EL (cell line): Measurements from ENCODE around the gene NDUFB10.
"Not testable (repeated sequence)": the region's sequence is repeated elsewhere in the genome, so short reads cannot be mapped to it uniquely, and the experiment has no call there.

Experiments
- DNase-seq: peaks from one replicate; pipeline ENCODE4 v3.0.0-alpha.2; 2016

Gene NDUFB10

DNA sequence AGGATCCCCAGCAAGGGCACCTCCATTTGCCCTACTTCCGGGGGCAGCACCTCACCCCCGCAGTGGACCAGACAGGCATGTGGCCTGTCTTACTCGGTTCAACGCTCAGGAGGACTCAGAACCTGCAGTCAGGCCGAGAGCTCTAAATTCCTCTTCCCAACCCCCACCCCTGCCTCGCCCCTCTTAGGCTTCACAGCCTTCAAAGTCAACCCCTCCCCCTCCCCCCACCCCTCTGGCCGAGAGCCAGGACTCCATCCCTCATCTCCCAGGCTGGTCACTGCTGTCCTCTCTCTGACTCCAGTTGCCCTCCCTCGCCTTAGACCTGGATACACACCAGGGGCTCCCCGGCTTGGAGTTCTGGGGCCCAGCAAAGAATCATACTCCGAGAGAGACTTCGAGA, 33.1 kb upstream of the NDUFB10 start:
- DNase-seq: no peak

DNA sequence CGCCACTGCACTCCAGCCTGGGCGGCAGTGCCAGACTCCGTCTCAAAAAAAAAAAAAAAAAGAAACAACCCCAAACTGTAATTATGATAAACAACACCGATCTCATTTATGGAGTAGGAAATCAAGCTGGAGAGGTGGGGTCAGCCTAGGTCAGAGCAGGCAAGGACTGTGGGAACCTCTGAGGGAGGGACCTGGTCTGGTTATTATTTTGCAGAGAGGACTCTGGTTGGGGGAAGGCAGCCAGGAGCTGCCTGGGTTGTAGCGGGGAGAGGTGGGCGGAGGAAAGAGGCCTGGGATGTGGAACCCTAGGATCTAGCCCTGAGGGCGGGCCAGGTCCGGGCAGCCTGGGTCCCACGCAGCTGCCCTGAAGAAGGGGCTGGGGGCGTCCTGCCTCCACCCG, 30.2 kb upstream of the NDUFB10 start:
- DNase-seq: peak; percentile 33

DNA sequence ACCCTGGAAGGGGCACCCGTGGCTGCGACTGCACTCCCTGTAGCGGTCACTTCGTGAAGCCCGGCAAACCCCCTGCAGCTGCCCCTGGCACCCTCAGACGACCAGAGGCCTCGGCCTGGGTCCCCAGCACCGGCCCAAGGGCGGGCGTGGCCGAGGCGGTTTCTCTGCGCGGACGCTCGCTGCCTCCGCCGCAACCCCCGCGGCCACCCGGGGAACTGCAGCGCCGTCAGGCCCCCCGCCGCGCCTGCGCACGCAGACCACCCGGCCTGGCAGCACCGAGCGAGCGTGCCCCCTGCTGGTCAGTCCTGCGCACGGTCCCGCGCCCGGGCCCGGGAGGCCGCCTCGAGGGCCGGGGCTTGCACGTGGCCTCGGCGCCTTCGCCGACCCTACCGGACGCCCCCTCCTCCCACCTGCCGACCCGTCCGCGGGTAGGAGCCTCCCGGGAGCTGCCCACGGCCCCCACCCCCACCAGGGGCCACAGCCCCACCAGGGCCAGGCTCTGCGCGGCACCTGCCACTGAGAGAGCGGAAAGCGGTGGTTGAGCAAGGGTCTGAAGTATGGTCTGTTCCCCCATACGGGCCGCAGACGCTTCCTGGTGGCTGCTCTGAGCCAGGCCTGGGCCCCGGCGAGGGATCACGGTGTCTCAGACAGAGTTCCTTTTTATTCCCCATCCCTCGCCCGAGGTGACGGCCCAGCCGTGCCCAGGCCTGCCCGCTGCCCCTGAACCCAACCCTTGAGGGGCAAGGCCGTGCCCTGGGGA, 29.6 kb upstream of the NDUFB10 start:
- DNase-seq: peak; percentile 79

DNA sequence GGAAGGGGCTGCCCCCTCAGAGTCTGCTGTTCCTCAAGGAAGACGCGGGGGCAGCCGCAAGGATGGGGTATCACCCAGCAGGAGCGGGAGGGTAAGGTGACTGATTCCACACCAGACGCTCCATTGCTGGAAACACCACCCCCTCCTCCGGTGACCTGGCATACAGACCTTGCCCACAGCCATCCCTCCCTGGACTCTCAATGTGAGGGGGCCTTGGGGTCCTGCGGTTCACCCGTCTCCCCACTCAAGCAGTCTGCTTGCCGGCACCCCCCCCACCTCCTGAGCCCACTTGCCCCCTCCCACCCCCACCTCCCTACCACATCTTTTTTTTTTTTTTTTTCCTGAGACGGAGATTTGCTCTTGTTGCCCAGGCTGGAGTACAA, 29.0 kb upstream of the NDUFB10 start:
- no peak for DNase-seq

DNA sequence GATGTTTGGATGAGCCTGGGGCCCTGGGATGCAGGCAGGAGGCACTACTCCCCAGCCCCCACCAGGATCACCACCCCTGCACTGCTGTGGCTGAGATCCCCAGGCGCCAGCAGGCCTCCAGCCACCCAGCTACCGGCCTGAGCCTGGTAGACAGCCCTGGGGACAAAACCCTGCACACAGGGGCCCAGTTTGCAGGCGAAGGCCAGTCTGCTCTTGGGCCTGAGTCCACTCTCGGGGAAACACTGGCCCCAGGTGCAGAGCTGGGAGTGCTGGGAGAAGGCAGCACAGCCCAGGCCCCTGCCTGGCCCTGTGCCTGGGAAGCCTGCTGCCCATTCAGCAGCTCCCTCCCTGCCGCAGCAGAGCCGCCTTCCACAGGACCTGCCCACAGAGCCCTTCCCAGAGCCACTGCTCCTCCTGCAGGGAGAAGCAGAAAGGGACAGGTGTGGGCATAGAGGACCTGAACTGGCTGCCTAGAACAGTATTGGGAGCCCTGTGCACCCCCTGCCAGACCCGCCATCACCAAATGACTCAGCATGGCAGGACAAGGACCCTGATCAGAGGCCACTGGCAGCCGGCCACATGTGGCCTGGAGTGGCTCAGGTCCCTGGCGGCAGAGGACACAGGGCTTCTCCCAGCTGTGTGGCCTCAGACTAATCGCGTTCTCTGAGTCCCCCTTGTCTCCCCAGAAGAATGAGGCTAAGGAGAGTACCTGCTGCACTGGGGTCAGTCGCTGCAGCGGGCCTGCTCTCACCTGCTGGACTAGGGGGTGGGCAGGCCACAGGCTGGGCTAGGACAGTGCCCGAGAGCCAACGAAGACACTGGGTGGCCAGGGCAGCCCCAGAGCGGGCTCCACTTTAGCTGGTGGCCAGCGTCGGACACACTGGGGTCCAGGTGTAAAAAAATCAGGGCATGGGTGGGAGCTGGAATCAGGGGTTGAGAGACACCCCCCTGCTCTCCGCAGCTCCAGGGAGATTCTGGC, 27.0 kb upstream of the NDUFB10 start:
- no peak for DNase-seq

DNA sequence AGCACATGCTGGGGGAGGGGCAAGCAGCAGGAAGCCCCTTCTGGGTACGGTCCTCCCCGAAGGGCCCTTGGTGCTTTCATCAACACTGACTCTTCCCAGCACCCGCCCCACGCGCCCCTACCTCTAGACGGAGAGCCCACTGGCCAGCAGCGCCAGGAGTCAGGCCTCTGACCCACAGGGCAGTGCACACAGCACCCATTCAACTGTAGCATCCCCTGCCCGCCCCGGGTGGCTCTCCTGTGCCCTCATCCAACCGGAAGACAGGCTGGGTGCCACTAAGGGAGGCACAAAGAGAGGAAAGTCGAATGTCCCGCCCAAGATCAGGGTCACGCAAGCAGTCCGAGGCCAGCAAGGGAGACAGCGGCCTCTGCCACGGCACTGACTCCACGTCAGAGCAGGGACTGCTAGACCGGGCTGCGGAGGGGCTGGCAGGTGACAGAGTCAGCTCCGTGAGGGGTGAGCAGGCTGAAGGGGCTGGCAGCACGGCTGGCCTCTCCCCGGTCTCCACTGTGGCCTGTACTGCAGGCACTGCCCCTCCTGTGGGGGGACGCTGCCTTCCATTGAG, 26.2 kb upstream of the NDUFB10 start:
- DNase-seq: no peak

DNA sequence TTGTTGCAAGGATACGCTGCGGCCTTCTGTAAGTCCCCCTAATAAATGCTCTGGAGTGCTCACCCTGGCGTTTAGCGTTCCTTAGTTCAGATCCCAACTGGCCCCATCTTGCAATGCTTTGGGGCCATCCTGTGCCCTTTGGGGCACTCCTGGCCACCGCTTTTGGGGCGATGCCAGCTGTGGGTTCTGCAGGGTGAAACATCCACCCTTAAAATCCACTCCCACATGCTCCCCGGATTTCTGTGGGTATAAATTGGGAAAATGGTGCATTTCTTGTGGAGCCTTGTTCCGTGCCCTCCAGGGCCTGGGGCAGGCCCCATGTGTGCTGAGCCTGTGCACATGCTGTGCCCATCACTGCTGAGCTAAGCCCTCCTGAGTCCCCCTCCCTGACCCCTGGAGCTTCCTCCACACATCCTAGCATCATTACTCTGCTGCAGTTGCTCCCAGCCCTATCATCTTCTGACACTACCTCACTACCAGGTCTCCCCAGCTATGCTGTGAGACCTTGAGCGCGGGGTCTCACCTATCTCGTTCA, 22.3 kb upstream of the NDUFB10 start:
- no peak for DNase-seq

DNA sequence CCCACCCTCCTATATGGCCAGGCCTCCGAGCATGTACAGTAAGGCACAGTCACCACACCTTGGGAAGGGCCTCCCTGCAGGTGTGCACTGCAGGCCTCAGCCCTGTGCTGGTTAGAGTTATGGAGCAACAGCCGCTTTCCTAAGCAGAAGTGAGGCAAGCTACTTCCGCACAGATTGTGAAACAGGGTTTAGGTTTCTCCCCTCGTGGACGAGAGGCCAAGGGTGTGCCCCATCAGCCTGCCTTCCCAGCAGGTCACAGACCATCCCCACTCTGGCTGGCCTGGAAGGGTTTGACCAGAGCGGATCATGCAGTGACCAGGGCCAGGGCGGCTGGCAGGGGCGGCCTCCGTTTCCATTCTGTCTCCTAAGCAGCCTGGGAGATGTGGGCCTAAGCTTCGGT, 21.0 kb upstream of the NDUFB10 start:
- no peak for DNase-seq

DNA sequence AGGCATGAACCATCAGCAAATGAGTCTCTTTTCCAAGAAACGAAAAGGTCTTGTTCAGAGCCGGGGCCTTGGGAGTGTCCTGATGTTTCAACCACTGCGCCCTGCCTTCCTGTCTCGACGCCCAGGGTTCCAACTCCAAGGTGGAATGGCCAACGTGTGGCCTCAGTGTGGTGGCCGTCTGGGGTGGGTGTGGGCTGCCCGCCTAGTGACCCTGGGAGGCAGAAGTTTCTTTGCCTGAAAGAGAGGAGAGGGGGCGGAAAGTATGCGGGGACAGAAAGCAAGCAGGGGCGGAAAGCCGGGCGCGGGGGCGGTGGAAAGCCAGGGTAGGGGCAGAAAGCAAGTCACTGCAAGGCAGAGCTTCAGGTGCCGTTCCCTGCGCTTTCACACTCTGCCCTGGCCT, 20.4 kb upstream of the NDUFB10 start:
- DNase-seq: no peak

DNA sequence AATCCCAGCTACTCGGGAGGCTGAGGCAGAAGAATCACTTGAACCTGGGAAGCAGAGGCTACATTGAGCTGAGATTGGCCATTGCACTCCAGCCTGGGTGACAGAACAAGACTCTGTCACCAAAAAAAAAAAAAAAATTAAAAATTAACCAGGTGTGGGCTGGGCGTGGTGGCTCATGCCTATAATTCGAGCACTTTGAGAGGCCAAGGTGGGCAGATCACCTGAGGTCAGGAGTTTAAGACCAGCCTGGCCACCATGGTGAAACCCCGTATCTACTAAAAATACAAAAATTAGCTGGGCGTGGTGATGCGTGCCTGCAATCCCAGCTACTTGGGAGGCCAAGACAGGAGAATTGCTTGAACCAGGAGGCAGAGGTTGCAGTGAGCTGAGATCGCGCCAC, 19.5 kb upstream of the NDUFB10 start:
- DNase-seq: not testable (repeated sequence)

DNA sequence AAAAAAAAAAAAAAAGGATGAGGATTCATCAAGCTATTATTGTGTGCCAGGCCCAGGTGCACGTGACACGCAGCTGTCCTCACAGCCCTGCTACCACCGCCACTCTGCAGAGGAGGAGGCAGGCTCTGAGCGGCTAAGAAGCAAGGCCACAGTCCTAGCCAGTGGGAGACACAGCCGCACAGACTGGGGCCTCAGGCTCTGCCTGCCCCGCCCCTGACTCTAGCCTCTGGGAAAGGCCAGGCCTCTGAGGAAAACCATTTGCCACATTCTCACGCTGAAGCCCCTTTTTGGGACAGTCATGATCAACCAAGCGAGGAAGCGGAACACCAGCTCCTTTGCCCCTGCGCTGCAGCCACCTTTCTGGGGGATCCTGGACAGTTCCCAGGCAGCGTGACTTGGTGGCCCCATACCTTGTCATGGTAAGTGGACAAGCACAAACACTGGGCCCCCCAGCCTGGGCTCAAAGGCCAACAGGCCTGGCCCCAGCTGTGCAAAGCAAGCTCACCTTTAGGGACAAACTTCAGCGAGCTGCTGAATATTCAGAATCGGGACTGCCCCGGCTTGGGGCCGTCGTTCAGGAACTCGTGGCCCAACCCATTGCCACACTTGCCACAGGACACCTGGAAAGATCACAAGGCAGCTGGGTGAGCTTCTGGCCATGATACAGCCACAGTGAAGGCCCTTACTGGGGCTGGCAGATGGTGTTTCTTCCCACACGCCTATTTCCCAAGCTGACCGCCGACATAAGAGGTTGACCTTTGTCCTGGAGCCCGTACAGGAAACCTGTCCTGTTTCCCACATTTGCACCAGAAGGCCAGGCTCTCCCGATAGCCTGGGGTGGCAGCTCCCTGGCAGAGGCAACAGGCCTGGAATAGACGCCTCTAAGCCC, 18.8 kb upstream of the NDUFB10 start:
- DNase-seq: no peak

DNA sequence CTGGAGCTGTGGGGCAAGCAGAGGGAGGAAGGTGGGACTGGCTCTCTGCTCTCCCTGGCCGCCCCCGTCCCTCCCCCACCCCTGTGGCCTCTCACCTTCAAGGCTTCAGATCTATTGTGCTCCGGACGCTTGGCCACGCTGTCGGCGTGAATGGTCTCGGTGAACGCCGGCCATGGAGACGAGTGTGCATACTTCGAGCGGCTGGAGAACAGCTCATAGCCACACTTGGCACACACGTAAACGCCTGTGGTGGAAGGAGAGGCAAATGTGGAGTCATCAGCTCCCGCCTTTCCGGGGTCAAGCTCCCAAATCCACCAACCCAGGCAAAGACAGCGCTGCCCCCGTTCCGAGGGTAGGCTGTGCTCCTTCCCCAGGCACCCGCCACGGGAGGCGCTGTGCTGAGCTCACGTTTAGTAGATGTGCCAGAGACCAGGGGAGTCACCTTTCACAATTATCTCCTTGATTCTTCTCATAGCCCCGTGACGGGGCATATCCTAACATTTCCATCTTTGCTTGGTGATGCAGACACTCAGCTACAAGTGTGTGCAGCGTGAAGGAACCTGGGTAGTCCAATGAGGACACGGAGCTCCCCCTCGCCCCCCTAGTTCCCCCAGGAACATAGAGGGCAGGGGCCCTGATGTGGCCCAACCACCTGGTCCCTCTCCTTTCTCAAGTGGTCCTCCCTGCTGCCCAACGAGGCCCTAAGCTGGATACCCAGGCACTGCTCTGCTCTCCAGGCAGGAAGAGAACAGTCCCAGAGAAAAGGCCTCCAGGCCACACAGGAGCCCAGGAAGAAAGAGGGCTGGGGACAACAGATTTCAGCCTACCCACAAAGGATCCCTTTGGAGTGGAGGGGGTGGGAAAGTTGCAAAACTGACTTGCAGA, 17.9 kb upstream of the NDUFB10 start:
- no peak for DNase-seq

DNA sequence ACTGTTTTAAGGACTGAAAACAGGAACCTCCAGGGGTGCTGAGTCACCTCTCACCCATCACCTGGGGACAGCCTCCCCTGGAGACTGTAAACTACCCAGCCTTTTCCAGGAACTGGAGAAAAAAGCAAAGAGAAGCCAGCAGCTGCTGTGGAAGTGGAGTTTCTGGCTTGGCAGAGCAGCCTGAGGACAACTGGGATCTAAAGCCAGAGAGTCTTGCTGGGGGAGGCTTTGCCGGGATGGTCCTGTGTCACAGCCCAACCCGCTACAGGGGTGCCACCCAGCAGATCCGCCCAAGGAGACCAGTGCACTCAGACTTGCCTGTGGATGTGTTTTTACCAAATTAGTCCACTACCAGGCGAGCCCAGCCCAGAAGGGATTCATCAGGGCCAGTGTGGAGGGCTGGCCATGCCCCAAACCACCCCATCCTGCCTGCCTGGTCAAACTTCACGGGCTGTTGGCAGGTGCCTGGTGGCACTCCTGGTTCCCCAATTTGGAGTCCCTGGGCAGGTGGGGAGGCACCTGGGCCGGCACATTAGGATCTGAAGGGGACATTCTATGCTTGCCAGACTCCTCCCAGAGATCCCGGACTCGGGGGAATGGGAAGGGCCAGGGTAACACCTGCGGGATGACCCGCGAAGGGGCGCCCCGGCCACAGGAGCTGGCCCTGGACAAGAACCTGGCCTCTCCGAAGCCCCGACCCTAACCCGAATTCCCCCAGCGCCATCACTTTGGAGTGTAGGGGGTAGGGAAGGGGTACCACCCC, 17.1 kb upstream of the NDUFB10 start:
- DNase-seq: no peak

DNA sequence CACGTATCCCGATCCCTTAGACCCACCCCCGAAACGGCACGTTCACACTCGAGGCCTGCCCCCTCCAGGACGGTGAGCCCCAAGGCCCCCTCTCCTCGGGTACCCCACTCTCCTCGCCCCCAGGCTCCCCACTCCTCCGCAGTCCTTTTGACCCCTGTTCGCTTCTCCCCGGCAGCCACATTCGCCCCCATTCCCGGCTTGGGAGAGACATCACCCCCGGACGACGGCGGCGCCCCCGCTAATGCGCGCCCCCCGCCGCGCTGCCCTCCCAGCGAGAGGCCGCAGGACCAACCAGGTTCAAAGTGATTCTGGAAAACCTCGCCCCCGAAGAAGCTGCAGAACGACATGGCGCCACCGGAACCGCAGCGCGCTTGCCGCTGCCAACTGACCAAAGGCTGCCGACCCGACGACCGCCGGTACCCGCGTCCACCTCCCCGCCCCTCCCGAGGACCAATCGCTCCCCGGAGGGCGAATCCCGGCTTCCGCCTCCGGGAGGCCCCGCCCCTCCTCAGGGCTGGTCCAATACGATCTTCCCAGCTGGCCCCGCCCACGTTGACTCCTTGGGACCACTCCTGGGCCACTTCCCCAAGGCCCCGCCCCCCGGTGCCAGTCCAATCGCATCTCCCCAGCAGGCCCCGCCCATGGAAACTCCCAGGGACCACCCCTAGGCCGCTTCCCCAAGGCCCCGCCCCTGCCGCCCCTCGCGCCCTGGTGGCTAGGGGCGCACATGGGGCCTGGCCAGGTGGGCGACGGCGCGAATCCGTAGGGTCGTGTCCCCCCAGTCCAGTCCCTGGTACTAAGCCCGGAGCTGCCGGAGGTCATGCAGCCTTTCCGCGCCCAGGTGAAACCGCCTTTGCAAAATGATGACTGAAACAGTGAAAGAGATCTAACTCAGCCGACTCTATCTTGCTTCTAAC, 16.3 kb upstream of the NDUFB10 start, which contains the start of gene MSRB1:
Gene MSRB1, minus strand, starts transcription at position 390 of the 917 bp plus-strand sequence. Its CDS starts 43 bp downstream, at position 347.
- peak; percentile 99 for DNase-seq

DNA sequence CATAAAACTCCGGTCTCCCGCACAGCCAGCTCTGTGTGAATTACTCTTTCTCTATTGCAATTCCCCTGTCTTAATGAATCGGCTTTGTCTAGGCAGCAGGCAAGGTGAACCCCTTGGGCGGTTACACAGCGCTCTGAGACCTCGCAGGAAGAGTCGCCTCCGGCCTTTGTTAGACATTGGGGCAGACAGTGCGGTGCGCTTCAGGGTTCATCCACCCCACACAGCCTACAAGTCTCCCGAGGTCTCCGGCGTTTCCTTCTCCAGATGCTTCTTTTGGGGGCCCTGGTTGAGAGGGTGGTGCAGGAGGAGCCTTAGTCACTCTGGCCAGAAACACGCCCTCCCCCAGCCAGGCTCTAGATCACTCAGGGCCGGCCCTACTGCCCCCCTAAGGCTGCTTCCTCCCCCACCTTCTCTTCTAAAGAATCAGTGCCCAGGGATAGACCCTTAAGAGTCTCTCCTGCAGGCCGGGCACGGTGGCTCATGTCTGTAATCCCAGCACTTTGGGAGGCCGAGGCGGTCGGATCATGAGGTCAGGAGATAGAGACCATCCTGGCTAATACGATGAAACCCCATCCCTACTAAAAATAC, 14.6 kb upstream of the NDUFB10 start:
- DNase-seq: no peak

DNA sequence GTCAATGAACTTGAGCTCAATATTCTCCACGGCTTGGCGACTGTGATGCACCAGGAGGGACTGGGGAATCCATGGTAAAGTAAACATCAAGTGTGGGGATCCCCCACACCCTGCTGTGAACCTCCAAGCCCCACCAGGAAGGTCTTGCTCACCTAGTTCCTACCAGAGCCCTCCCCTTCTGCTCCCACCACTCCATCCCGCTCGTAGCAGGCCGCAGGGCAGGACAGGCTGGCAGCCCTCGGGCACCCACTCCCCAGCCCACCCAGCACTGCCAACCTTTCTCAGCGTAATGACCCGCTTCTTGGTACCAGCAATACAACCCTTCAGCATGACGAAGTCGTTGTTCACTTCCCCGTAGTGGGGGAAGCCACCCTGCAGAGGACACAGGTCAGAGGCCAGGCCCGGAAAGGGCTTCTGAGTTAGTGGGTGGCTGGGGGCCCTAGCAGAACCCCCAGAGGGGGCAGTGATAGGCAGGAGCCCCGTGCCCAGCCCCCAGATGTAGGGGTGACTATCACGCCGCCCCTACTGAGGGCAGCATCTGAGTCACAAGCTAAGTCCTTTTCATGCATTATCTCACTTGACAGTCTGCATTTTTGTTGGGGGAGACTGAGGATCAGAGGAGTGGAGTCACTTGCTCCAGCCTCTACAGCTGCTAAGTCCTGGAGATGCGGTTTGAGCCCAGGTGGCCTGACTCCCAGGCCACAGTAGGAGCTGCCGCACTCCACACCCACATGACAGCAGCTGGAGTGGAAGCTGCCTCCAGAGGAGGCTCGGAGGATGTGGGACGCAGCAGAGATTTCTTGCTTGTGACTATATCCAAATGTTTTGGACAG, 13.6 kb upstream of the NDUFB10 start:
- DNase-seq: no peak

DNA sequence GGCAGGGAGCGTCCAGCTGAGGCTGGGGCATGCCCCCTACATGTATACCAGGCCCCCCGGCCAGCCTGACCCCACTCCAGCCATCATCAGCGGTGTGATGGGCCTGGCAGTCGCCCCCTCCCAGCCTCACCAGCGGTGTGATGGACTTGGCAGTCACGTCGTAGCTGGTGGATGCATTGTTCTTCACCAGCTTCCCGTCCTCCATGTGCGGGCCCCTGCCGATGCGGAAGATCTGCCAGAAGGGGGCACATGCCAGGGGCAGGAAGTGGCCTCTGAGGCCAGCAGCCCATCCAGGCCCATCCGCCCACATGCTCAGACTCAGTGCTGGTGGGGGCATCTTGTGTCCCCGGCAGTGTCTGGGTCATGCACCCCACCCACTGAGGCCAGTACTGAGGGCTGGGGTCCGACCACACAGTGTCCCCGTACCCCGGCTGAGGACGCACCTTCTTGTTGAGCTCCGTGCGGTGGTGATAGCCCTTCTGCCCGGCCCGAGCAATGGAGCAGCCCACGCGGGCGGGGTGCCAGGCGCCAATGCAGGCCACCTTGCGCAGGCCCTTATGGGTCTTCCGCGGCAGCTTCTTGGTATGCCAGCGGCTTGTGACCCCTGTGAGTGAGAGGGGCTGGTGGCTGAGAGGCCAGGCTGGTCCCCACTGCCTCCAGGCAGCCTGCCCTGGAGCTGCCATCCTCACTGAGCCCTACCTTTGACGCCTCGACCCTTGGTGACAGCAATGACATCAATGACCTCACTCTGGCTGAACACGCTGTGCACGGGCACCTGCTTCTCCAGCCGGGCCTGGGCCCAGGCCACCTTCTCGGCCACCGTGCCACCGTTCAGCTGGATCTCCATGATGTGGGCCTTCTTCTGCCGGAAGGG, 12.6 kb upstream of the NDUFB10 start:
- no peak for DNase-seq
